ENCODE results near the gene HSDL1. TPM values are rescaled to one million over a fixed set of nuclear protein-coding genes. Genes with fewer than 3 reads are reported as not detected.
A peak's percentile ranks its signal among the peaks of the same experiment; 100 is the strongest.

The HSDL1 gene
- polyA plus RNA-seq, 2 of the 4 experiments (the other 2 are of a cell fraction): 17.9 to 24.9 TPM

DNA sequence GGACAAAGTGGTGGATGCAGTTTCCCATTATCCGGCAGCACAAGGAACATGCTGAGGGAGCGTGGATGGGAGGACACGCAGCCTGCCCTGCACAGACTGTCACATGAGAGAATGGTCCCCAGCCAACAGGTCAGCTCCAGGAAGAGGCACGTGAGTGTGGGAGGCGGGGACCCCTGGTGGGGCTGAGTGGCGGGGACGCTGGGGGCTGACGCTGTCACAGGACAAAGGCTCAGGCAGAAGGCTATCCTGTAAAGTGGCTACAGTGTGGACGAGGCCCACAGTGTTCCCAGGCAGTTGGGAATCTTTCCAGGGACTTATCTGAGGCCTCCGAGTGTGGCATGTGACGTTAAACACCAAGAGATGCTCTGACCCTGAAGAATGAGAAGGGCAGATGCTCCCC lies 58.6 kb downstream of the HSDL1 start:
- Histone ChIP-seq H3K9me3 (no peaks in the 10 kb centered on the region), H3K27ac (no peak overlapping the region), H3K4me2 (no peak overlapping the region), H3K4me1 (no peaks in the 10 kb centered on the region), H3K4me3 (no peak overlapping the region)
- WGBS (ENCODE audit: missing lambda C conversion rate): 90% methylated on average over 11 of the region's 11 CpGs
- DNase-seq (ENCODE audit: low read depth in 1 of 2, low spot score in 1 of 2) (no peak), FAIRE-seq (no peak), ATAC-seq (no peak)
- TF ChIP-seq SMC3 (IDR thresholded peaks at IDR 0.05) (no peak), EHF (CRISPR knock-in tag; IDR thresholded peaks at IDR 0.05) (no peak)
- TF ChIP-seq, protein P1, sequence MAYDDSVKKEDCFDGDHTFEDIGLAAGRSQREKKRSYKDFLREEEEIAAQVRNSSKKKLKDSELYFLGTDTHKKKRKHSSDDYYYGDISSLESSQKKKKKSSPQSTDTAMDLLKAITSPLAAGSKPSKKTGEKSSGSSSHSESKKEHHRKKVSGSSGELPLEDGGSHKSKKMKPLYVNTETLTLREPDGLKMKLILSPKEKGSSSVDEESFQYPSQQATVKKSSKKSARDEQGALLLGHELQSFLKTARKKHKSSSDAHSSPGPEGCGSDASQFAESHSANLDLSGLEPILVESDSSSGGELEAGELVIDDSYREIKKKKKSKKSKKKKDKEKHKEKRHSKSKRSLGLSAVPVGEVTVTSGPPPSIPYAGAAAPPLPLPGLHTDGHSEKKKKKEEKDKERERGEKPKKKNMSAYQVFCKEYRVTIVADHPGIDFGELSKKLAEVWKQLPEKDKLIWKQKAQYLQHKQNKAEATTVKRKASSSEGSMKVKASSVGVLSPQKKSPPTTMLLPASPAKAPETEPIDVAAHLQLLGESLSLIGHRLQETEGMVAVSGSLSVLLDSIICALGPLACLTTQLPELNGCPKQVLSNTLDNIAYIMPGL (CRISPR knock-in tag; IDR thresholded peaks at IDR 0.05; ENCODE audit: borderline replicate concordance): no peak
- CTCF ChIA-PET: interaction anchor here (0.9 to 4.7 kb wide), 8 partner anchors 9 to 398 kb away, joined by 3 to 43 read pairs (median 6); partner anchors contain the start of gene TAF1C
- POLR2A ChIA-PET: interaction anchor here (0.5 kb wide), 1 partner anchor 189 kb away, joined by 3 read pairs; no protein-coding TSS in a partner anchor

GRCh38 chr16:84085773-84086172 lies 59.2 kb downstream of the HSDL1 start:
- POLR2A ChIA-PET: no interaction called here
- H3K9me3 ChIP-seq: no peaks in the 10 kb centered on the region
- no peak overlapping the region for H3K4me2 ChIP-seq
- FAIRE-seq (peak; percentile 32), ATAC-seq (no peak), DNase-seq (ENCODE audit: low read depth in 1 of 2, low spot score in 1 of 2) (no peak)
- no peak overlapping the region for H3K4me3 ChIP-seq
- CTCF ChIA-PET: interaction anchor here (1.2 to 4.7 kb wide), 18 partner anchors 8 to 399 kb away, joined by 3 to 43 read pairs (median 6); partner anchors contain the start of genes DNAAF1, HSDL1 and TAF1C
- WGBS (ENCODE audit: missing lambda C conversion rate): 65% methylated on average over 6 of the region's 6 CpGs
- H3K27ac ChIP-seq: no peak overlapping the region
- no peak for TF ChIP-seq BCL3 (IDR thresholded peaks at IDR 0.05)
- TF ChIP-seq E2F6 (IDR thresholded peaks at IDR 0.05; ENCODE audit: borderline replicate concordance, low read depth): no peak
- no peak for TF ChIP-seq HDAC2 (IDR thresholded peaks at IDR 0.05)
- no peak for TF ChIP-seq RAD21 (conservative IDR thresholded peaks at IDR 0.05 in 1 of 2, IDR thresholded peaks at IDR 0.05 in 1 of 2)
- no peak for TF ChIP-seq GATA3 (IDR thresholded peaks at IDR 0.05; ENCODE audit: borderline replicate concordance)
- TF ChIP-seq MYC (IDR thresholded peaks at IDR 0.05; ENCODE audit: borderline replicate concordance, low read length): no peak
- no peak for TF ChIP-seq RNF2 (IDR thresholded peaks at IDR 0.05; ENCODE audit: borderline replicate concordance, low read depth)
- TF ChIP-seq ZNF302 (CRISPR knock-in tag; IDR thresholded peaks at IDR 0.05): no peak
- TF ChIP-seq SREBF2 (IDR thresholded peaks at IDR 0.05): no peak
- TF ChIP-seq PHF8 (IDR thresholded peaks at IDR 0.05; ENCODE audit: borderline replicate concordance, low read depth): no peak
- TF ChIP-seq, protein P2, sequence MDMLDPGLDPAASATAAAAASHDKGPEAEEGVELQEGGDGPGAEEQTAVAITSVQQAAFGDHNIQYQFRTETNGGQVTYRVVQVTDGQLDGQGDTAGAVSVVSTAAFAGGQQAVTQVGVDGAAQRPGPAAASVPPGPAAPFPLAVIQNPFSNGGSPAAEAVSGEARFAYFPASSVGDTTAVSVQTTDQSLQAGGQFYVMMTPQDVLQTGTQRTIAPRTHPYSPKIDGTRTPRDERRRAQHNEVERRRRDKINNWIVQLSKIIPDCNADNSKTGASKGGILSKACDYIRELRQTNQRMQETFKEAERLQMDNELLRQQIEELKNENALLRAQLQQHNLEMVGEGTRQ (IDR thresholded peaks at IDR 0.05): no peak
- no peak for TF ChIP-seq CBX8 (IDR thresholded peaks at IDR 0.05)
- TF ChIP-seq TP53 (CRISPR knock-in tag; IDR thresholded peaks at IDR 0.05): no peak
- no peak for TF ChIP-seq JUNB (IDR thresholded peaks at IDR 0.05)
- H3K4me1 ChIP-seq: no peaks in the 10 kb centered on the region

- no peak for TF ChIP-seq ZNF302 (CRISPR knock-in tag; IDR thresholded peaks at IDR 0.05)
- no peak for TF ChIP-seq EP300 (IDR thresholded peaks at IDR 0.05)
- no peak for TF ChIP-seq ZC3H11A (IDR thresholded peaks at IDR 0.05)
- no peak for TF ChIP-seq CEBPB (IDR thresholded peaks at IDR 0.05)
- TF ChIP-seq NPAS2 (CRISPR knock-in tag; IDR thresholded peaks at IDR 0.05; ENCODE audit: borderline replicate concordance): no peak
- TF ChIP-seq TP53 (CRISPR knock-in tag; IDR thresholded peaks at IDR 0.05): no peak
- TF ChIP-seq ESRRA (IDR thresholded peaks at IDR 0.05; ENCODE audit: borderline replicate concordance, low read length): no peak
- TF ChIP-seq EHMT2 (IDR thresholded peaks at IDR 0.05; ENCODE audit: low read depth): no peak
- no peak for TF ChIP-seq EHF (CRISPR knock-in tag; IDR thresholded peaks at IDR 0.05)
- TF ChIP-seq SMC3 (IDR thresholded peaks at IDR 0.05): no peak
- TF ChIP-seq NFE2L2 (conservative IDR thresholded peaks at IDR 0.05; ENCODE audit: low read length): no peak
- TF ChIP-seq PBX3 (IDR thresholded peaks at IDR 0.05): no peak
- no peak overlapping the region for H3K4me3 ChIP-seq
- CTCF ChIA-PET: interaction anchor here (0.6 to 4.7 kb wide), 42 partner anchors 8 to 421 kb away, joined by 3 to 43 read pairs (median 6); partner anchors contain the start of genes DNAAF1, HSDL1, MBTPS1 and TAF1C
- POLR2A ChIA-PET: interaction anchor here (1.0 kb wide), 1 partner anchor 31 kb away, joined by 3 read pairs; the partner anchor contains the start of gene MBTPS1
- FAIRE-seq: no peak
- no peaks in the 10 kb centered on the region for H3K9me3 ChIP-seq
- H3K4me1 ChIP-seq: no peaks in the 10 kb centered on the region
- no peak overlapping the region for H3K27ac ChIP-seq
- ATAC-seq: no peak
- 78% methylated on average over 8 of the region's 8 CpGs for WGBS (ENCODE audit: missing lambda C conversion rate)
- DNase-seq (ENCODE audit: low read depth in 1 of 2, low spot score in 1 of 2): no peak
- H3K4me2 ChIP-seq: no peak overlapping the region
Observed at GRCh38 chr16:84085271-84085667, 59.7 kb downstream of the HSDL1 start.
